ENCODE measurements around the gene LYSMD4. TPM values are rescaled to one million over a fixed set of nuclear protein-coding genes. Genes with fewer than 3 reads are reported as not detected.

LYSMD4 gene
- total RNA-seq, 3 donors from 2014 or later = 12.1 to 16.0 (median 12.2) TPM

DNA sequence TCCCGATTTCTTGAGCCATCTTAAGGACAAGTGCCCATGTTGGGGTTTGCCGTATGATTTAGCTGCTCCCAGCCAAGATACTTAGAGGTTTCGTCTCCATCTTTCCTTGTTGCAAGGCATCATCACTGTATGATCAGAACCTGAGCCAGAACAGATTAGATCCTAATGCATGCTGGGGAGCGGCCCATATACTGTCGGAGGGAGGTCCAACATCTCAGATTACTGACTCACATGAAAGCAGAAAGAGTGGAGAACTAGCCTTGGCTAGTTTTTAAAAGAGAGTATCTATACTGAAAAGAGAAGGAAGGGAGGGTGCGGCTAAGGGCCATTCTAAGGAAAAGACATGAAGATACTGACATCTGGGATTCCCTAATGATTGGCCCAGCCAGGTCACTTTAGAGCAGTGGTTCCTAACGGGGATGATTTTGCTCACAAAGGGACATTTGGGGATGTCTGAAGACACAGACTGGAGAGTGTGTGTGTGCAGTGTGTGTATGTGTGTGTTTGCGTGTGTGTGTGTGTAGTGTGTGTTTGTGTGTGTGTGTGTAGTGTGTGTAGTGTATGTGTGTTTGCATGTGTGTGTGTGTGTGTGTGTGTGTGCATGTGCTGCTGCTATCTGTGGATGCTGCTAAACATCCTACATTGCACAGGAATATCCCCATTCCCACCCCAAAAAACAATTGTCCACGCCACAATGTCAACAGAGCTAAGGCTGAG is 12.3 kb upstream of the LYSMD4 start:
- H3K27me3 ChIP-seq = no peaks in the 10 kb centered on the region
- no peaks in the 10 kb centered on the region for H3K9me3 ChIP-seq
- no peak overlapping the region for H3K27ac ChIP-seq
- no peaks in the 10 kb centered on the region for H3K36me3 ChIP-seq
- intact Hi-C loops (cut with DNase I; ENCODE audit: low total_unique reads) = no loop called here
- no peaks in the 10 kb centered on the region for H3K4me1 ChIP-seq
- H3K4me3 ChIP-seq = no peak overlapping the region
- DNase-seq (ENCODE audit: low spot score in 2 of 2) = no peak
- TF ChIP-seq POLR2AphosphoS5 (IDR thresholded peaks at IDR 0.05) = no peak
- TF ChIP-seq, protein P1, sequence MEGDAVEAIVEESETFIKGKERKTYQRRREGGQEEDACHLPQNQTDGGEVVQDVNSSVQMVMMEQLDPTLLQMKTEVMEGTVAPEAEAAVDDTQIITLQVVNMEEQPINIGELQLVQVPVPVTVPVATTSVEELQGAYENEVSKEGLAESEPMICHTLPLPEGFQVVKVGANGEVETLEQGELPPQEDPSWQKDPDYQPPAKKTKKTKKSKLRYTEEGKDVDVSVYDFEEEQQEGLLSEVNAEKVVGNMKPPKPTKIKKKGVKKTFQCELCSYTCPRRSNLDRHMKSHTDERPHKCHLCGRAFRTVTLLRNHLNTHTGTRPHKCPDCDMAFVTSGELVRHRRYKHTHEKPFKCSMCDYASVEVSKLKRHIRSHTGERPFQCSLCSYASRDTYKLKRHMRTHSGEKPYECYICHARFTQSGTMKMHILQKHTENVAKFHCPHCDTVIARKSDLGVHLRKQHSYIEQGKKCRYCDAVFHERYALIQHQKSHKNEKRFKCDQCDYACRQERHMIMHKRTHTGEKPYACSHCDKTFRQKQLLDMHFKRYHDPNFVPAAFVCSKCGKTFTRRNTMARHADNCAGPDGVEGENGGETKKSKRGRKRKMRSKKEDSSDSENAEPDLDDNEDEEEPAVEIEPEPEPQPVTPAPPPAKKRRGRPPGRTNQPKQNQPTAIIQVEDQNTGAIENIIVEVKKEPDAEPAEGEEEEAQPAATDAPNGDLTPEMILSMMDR (IDR thresholded peaks at IDR 0.05) = no peak
- no peak for TF ChIP-seq POLR2A (IDR thresholded peaks at IDR 0.05)

DNA sequence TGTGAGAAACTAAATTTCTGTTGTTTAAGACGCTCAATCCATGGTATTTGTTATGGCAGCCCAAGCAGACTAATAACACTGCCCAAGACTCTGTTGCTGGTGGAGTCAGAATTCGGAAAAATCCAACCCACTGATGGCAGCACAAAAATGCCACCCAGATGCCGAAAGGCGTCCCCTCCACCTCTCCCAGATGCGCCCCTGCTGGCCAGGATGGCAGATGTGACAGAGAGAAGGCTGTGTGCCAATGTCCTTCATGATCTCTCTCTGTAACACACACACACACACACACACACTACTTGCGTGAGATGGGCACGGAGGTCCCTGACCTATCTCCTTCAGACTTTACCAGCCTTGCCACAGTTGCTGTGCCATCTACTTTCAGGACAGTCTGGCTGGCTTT is 10.9 kb upstream of the LYSMD4 start:
- intact Hi-C loops (cut with DNase I; ENCODE audit: low total_unique reads) = no loop called here
- DNase-seq (ENCODE audit: low spot score in 2 of 2) = no peak
- no peak overlapping the region for H3K4me3 ChIP-seq

DNA sequence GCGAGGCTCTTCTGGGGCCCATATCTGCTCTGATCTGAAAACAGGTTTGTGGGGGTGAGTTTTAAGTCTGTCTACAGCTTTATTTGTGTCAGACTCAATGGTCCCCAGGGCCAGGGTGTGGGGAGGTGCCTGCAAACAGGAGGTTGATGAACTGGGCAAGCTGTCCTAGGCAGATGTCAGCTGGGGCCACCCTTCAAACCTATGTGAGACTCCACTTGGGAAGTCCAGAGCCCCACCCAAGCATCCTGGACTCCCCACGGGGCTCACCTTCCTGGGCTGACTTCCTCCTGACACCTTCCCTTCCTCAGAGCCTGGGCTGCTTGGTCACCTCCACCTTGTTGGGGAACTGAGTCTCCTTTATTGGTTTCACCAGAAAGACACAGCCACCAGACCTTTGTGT is 8.6 kb upstream of the LYSMD4 start:
- Histone ChIP-seq H3K36me3 (no peaks in the 10 kb centered on the region), H3K27me3 (no peaks in the 10 kb centered on the region), H3K9me3 (no peaks in the 10 kb centered on the region), H3K4me3 (no peak overlapping the region), H3K4me1 (no peaks in the 10 kb centered on the region), H3K27ac (no peak overlapping the region)
- TF ChIP-seq, protein P1 (IDR thresholded peaks at IDR 0.05) = no peak
- TF ChIP-seq POLR2A (IDR thresholded peaks at IDR 0.05) = no peak
- intact Hi-C loops (cut with DNase I; ENCODE audit: low total_unique reads) = loop anchor here (1.0 kb wide), 1 partner anchor 12 kb away; no protein-coding TSS in a partner anchor
- peak in 1 of 2 donors; percentile 2 for DNase-seq (ENCODE audit: low spot score in 2 of 2)

More for the DNA sequence above, 10.9 kb upstream of the LYSMD4 start:
- Histone ChIP-seq H3K27ac (no peak overlapping the region), H3K27me3 (no peaks in the 10 kb centered on the region), H3K36me3 (no peaks in the 10 kb centered on the region), H3K9me3 (no peaks in the 10 kb centered on the region), H3K4me1 (no peaks in the 10 kb centered on the region)
- no peak for TF ChIP-seq POLR2AphosphoS5 (IDR thresholded peaks at IDR 0.05)
- TF ChIP-seq, protein P1 (IDR thresholded peaks at IDR 0.05) = no peak
- TF ChIP-seq POLR2A (IDR thresholded peaks at IDR 0.05) = no peak

DNA sequence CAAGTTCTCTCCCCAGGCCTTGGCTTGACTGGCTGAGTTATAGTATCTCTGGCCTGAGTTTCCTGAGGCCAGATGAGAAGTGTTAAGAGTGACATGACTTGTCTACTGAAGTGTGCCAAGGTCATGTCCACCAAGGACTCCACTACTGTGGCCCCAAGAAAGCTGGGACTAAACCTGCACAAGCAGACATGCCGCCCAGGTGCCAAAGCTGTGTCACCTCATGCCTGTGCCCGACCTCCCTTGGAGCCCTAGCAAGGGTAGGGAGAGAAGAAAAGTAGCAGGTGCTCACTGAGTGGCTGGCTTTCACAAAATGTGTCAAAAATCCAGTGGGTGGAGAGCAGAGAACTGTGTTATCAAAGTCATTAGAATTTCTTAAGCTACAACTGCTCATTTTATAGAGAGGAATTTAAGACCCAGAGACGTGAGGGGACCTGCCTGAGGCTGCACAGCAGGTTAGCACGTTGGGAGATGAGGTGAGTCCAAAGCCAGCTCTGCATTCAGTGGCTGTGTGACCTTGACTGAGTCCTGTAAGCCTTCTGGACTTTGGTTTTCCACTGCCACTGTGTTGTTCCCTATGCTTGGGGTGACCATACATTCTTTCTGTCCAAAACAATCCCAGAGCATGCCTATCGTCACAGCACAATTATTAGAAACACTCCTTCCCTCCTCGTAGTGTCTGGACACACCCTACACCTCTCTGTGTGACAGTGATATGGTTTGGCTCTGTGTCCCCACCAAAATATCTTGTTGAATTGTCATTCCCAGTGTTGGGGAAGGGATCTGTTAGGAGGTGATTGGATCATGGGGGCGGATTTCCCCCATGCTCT is 5.0 kb upstream of the LYSMD4 start:
- TF ChIP-seq, protein P1 (IDR thresholded peaks at IDR 0.05) = no peak
- TF ChIP-seq POLR2AphosphoS5 (IDR thresholded peaks at IDR 0.05) (no peak), POLR2A (IDR thresholded peaks at IDR 0.05) (no peak)
- Histone ChIP-seq H3K36me3 (no peaks in the 10 kb centered on the region), H3K4me1 (peaks cover 0 to 2% of the 10 kb centered on the region in 2 donors), H3K4me3 (no peak overlapping the region), H3K27me3 (no peaks in the 10 kb centered on the region), H3K27ac (no peak overlapping the region), H3K9me3 (no peaks in the 10 kb centered on the region)
- DNase-seq (ENCODE audit: low spot score in 2 of 2) = no peak
- intact Hi-C loops (cut with DNase I; ENCODE audit: low total_unique reads) = no loop called here

DNA sequence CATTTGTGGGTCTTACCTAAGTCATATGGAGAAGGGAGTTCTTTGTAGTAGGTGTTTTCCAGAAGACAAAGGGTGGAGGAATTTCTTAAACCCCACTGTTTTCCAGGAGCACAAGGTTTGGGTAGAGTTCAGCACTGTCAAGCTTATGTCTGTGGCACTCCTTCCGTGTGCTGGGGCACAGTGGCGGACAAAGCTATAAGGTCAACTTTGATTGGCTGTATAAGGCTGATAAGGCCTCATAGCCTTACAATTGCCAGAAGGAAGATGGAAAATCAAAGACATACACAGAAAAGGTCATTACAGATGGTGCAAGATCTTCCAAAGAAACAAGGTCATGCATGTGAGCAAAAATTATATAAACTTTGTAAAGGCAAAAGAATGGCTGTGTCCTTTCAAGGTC is 3.5 kb upstream of the LYSMD4 start:
- no peak for DNase-seq (ENCODE audit: low spot score in 2 of 2)
- intact Hi-C loops (cut with DNase I; ENCODE audit: low total_unique reads) = no loop called here
- TF ChIP-seq, protein P1 (IDR thresholded peaks at IDR 0.05) = no peak
- TF ChIP-seq POLR2A (IDR thresholded peaks at IDR 0.05) (no peak), POLR2AphosphoS5 (IDR thresholded peaks at IDR 0.05) (no peak)
- Histone ChIP-seq H3K27me3 (no peaks in the 10 kb centered on the region), H3K4me3 (no peak overlapping the region), H3K27ac (no peak overlapping the region), H3K9me3 (no peaks in the 10 kb centered on the region), H3K4me1 (peaks cover 0 to 5% of the 10 kb centered on the region in 2 donors), H3K36me3 (no peaks in the 10 kb centered on the region)

All from breast epithelium (tissue), 4 donors.